ENCODE data around the gene ZCCHC24. TPM values are rescaled to one million over a fixed set of nuclear protein-coding genes. Genes with fewer than 3 reads are reported as not detected.

ZCCHC24 gene
- total RNA-seq, 1 donor from 2014 or later = 5.9 TPM

DNA sequence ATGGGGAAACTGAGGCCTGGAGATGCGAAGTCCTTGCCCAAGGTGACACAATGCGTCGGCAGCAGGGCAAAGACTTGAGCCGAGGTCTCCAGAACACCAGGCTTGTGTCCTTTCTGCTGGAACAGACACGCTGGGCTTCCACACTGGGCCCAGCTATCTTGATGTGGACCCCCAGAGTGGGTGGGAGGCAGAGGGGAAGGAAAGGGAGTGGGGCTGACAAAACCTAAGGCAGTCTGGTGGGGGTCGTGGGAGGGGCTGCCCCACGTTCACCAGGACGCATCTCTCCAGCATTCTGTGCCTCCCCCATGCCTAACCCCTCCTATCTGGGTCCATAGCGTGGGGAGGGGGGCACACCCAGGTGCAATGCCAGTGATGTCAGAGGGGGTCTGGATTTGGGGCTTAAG is 60.0 kb downstream of the ZCCHC24 start:
- Mint-ChIP-seq H3K27ac (no peak overlapping the region), H3K4me3 (no peak overlapping the region), H3K36me3 (no peaks in the 10 kb centered on the region), H3K9me3 (no peaks in the 10 kb centered on the region), H3K4me1 (peaks cover 13% of the 10 kb centered on the region), H3K27me3 (ENCODE audit: insufficient read depth, low read depth) (peaks cover 2% of the 10 kb centered on the region)
- Histone ChIP-seq H3K9me3 (ENCODE audit: low read depth) (no peaks in the 10 kb centered on the region), H3K9ac (no peak overlapping the region), H3K4me3 (no peak overlapping the region), H4K20me1 (ENCODE audit: low read depth) (no peaks in the 10 kb centered on the region), H3K4me2 (no peak overlapping the region), H3K79me2 (ENCODE audit: low read depth) (no peaks in the 10 kb centered on the region), H3K27ac (no peak overlapping the region), H2AFZ (replicated peaks) (no peak overlapping the region), H3K27me3 (no peaks in the 10 kb centered on the region), H3F3A (ENCODE audit: low read depth) (no peaks in the 10 kb centered on the region), H3K4me1 (no peaks in the 10 kb centered on the region), H3K36me3 (no peaks in the 10 kb centered on the region)
- TF ChIP-seq EZH2phosphoT487 (IDR thresholded peaks at IDR 0.05) (no peak), EZH2 (IDR thresholded peaks at IDR 0.05) (no peak)
- TF ChIP-seq, protein P1, sequence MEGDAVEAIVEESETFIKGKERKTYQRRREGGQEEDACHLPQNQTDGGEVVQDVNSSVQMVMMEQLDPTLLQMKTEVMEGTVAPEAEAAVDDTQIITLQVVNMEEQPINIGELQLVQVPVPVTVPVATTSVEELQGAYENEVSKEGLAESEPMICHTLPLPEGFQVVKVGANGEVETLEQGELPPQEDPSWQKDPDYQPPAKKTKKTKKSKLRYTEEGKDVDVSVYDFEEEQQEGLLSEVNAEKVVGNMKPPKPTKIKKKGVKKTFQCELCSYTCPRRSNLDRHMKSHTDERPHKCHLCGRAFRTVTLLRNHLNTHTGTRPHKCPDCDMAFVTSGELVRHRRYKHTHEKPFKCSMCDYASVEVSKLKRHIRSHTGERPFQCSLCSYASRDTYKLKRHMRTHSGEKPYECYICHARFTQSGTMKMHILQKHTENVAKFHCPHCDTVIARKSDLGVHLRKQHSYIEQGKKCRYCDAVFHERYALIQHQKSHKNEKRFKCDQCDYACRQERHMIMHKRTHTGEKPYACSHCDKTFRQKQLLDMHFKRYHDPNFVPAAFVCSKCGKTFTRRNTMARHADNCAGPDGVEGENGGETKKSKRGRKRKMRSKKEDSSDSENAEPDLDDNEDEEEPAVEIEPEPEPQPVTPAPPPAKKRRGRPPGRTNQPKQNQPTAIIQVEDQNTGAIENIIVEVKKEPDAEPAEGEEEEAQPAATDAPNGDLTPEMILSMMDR (IDR thresholded peaks at IDR 0.05) = no peak
- no peak for DNase-seq (ENCODE audit: low spot score)

DNA sequence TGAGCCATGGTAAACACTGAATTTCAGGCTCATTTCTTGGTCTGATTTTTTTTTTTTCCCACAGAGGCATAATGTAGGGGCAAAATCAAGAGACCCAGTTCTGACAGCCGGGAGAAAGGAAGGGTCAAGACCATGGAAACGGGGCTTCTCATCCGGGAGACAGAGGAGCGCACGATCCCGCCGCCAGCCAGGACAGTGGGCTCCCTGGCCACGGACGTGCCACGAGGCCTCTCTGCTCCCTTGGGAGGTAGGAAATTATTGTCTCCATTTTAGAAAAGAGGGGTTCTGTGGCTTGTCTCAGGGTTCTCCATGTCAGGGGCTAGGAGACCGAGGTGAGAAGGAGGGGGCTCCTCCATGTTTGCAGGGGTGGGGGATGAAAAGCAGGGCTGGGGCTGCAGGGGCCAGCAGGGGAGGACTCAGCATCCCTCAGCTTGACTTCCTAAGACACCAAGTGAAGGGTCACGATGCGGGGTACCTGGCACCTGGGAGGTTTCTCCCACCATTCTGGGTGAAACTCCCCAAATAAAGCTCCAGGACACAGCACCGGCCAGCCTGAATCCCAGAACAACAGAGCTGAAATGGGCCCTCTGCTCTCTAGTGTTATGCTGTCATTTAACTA is 60.5 kb downstream of the ZCCHC24 start:
- Histone ChIP-seq H3K4me2 (no peak overlapping the region), H2AFZ (replicated peaks) (no peak overlapping the region), H3K9me3 (ENCODE audit: low read depth) (no peaks in the 10 kb centered on the region), H3K79me2 (ENCODE audit: low read depth) (no peaks in the 10 kb centered on the region), H3F3A (ENCODE audit: low read depth) (no peaks in the 10 kb centered on the region), H3K27ac (no peak overlapping the region), H4K20me1 (ENCODE audit: low read depth) (no peaks in the 10 kb centered on the region), H3K9ac (no peak overlapping the region), H3K4me1 (no peaks in the 10 kb centered on the region), H3K4me3 (no peak overlapping the region), H3K27me3 (no peaks in the 10 kb centered on the region), H3K36me3 (no peaks in the 10 kb centered on the region)
- H3K9me3 Mint-ChIP-seq = no peaks in the 10 kb centered on the region
- peaks cover 13% of the 10 kb centered on the region for H3K4me1 Mint-ChIP-seq
- H3K27me3 Mint-ChIP-seq (ENCODE audit: insufficient read depth, low read depth) = peaks cover 2% of the 10 kb centered on the region
- no peak overlapping the region for H3K4me3 Mint-ChIP-seq
- TF ChIP-seq, protein P1 (IDR thresholded peaks at IDR 0.05) = no peak
- TF ChIP-seq EZH2 (IDR thresholded peaks at IDR 0.05) (no peak), EZH2phosphoT487 (IDR thresholded peaks at IDR 0.05) (no peak)
- H3K36me3 Mint-ChIP-seq = no peaks in the 10 kb centered on the region
- H3K27ac Mint-ChIP-seq = no peak overlapping the region
- DNase-seq (ENCODE audit: low spot score) = no peak

DNA sequence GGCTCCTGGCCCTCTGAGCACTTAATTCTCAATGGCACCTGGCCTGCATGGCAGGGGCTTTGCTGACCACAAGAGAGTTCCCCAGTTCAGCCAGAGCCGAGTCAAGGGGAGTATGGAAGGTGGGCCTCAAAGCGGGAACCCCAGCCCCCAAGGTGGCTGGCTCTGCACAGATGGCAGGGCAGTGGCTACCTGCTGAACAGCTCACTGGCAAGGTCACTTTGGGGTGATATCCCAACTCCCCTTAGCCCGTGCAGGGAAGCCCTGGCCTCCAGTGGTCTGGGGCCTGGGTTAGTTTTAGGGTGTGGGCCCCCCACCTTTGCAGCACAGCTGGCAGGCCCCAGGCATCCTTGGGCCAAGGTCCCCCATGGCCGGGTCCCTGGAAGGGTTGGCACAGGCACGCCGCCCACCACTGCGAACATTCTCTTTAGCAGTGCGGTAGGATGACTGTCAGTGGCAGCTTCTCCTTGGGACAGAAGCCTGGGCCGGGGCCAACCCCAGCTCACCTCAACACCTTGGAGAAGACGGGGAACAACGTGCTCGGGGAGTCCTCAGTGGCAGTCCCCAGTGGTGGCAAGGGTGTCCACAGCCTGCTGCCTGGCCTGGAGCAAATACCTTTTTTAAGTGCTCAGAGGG is 61.3 kb downstream of the ZCCHC24 start:
- H3K9me3 ChIP-seq (ENCODE audit: low read depth) = no peaks in the 10 kb centered on the region
- no peak overlapping the region for H3K27ac ChIP-seq
- no peak overlapping the region for H2AFZ ChIP-seq (replicated peaks)
- H3K36me3 ChIP-seq = no peaks in the 10 kb centered on the region
- H3K27me3 Mint-ChIP-seq (ENCODE audit: insufficient read depth, low read depth) = peaks cover 4% of the 10 kb centered on the region
- no peak for DNase-seq (ENCODE audit: low spot score)
- H3K27ac Mint-ChIP-seq = no peak overlapping the region
- no peak overlapping the region for H3K4me3 ChIP-seq
- no peaks in the 10 kb centered on the region for H3K79me2 ChIP-seq (ENCODE audit: low read depth)
- no peaks in the 10 kb centered on the region for H3K9me3 Mint-ChIP-seq
- TF ChIP-seq EZH2 (IDR thresholded peaks at IDR 0.05) (no peak), EZH2phosphoT487 (IDR thresholded peaks at IDR 0.05) (no peak)
- TF ChIP-seq, protein P1 (IDR thresholded peaks at IDR 0.05) = no peak
- H3K4me3 Mint-ChIP-seq = no peak overlapping the region
- peaks cover 13% of the 10 kb centered on the region for H3K4me1 Mint-ChIP-seq
- no peaks in the 10 kb centered on the region for H3K27me3 ChIP-seq
- no peaks in the 10 kb centered on the region for H4K20me1 ChIP-seq (ENCODE audit: low read depth)
- no peaks in the 10 kb centered on the region for H3K4me1 ChIP-seq
- H3K4me2 ChIP-seq = no peak overlapping the region
- H3K9ac ChIP-seq = no peak overlapping the region
- H3K36me3 Mint-ChIP-seq = no peaks in the 10 kb centered on the region
- H3F3A ChIP-seq (ENCODE audit: low read depth) = no peaks in the 10 kb centered on the region
